DMS 273 (cell line): ENCODE results near the gene SSC4D.
"Not testable (repeated sequence)": the region's sequence is repeated elsewhere in the genome, so short reads cannot be mapped to it uniquely, and the experiment has no call there.

ENCODE experiments used
- DNase-seq: peaks from one replicate; lab custom pipeline; 2025; ENCODE audit not compliant: unreplicated experiment; lab: John Stamatoyannopoulos, UW

SSC4D gene

GRCh38 chr7:76387789-76388188 is 21.7 kb downstream of the SSC4D start:
- DNase-seq: not testable (repeated sequence)

- no peak for DNase-seq
These were observed 22.7 kb downstream of the SSC4D start for GRCh38 chr7:76386691-76387260.

GRCh38 chr7:76383089-76383944 is 26.2 kb downstream of the SSC4D start:
- peak; percentile 79 for DNase-seq

GRCh38 chr7:76381814-76382213 is 27.7 kb downstream of the SSC4D start:
- DNase-seq: no peak

- DNase-seq: no peak
These were observed 28.9 kb downstream of the SSC4D start for GRCh38 chr7:76380623-76380966.

GRCh38 chr7:76377186-76377918 is 32.1 kb downstream of the SSC4D start:
- peak; percentile 47 for DNase-seq

- DNase-seq: no peak
These were observed 34.2 kb downstream of the SSC4D start for GRCh38 chr7:76375251-76375650.

- DNase-seq: no peak
These were observed 36.3 kb downstream of the SSC4D start for GRCh38 chr7:76372984-76373833.

GRCh38 chr7:76371396-76371795 is 38.1 kb downstream of the SSC4D start:
- DNase-seq: no peak

GRCh38 chr7:76369018-76369417 is 40.5 kb downstream of the SSC4D start:
- no peak for DNase-seq

- DNase-seq: no peak
These were observed 41.3 kb downstream of the SSC4D start for GRCh38 chr7:76368190-76368589.

GRCh38 chr7:76364198-76364584 is 45.3 kb downstream of the SSC4D start:
- no peak for DNase-seq

- DNase-seq: not testable (repeated sequence)
These were observed 45.7 kb downstream of the SSC4D start for GRCh38 chr7:76363754-76364153.

GRCh38 chr7:76359978-76360638 is 49.4 kb downstream of the SSC4D start:
- DNase-seq: no peak

- peak; percentile 100 for DNase-seq
These were observed 50.2 kb downstream of the SSC4D start for GRCh38 chr7:76359111-76359977.

GRCh38 chr7:76358481-76359110 is 50.9 kb downstream of the SSC4D start, which contains the start of gene YWHAG:
YWHAG (minus strand) TSS chr7:76358991; CDS start chr7:76358808, 183 bp downstream.
- DNase-seq: peak; percentile 97

- peak; percentile 81 for DNase-seq
These were observed 51.5 kb downstream of the SSC4D start for GRCh38 chr7:76358011-76358480.

- DNase-seq: no peak
These were observed 52.0 kb downstream of the SSC4D start for GRCh38 chr7:76357475-76358010.

- peak; percentile 72 for DNase-seq
These were observed 52.7 kb downstream of the SSC4D start for GRCh38 chr7:76356823-76357222.
